HCT116 (cell line): ENCODE measurements around the gene HMCN1. TPM values are rescaled to one million over a fixed set of nuclear protein-coding genes. Genes with fewer than 3 reads are reported as not detected.

Source experiments
- ATAC-seq: fragments of 200-7000 bp; cut with Tn5 transposase; 2 replicates; pipeline ENCODE4 v1.9.1; 2020; ENCODE audit warnings: mild to moderate bottlenecking, moderate library complexity
- BruUV-seq: library from RNA; stranded (reverse); fragments of 400-500 nt; replicated peaks from 2 replicates; lab custom pipeline; 2021; lab: Mats Ljungman, UMichigan
- CTCF ChIA-PET: fragments of 300-600 bp; sonication (Branson Sonifier 250); formaldehyde crosslinking; loops from one replicate; lab custom pipeline; 2021; ENCODE audit warnings: antibody characterized with exemption; lab: Charles Lee
- POLR2A ChIA-PET: fragments of 300-600, 350-600 bp; sonication (Branson Sonifier 250); formaldehyde crosslinking; loops from one replicate; lab custom pipeline; 2021; ENCODE audit warnings: antibody characterized with exemption; lab: Charles Lee
- RAD21 ChIA-PET, 2 experiments: fragments of 300-600 bp; sonication (Branson Sonifier 250); formaldehyde crosslinking; loops; one replicate each; lab custom pipeline; 2023; ENCODE audit warnings: low total read pairs in 2 of 2; ENCODE audit not compliant: uncharacterized antibody in 2 of 2, unreplicated experiment in 2 of 2, low non-redundant PET in 1 of 2; lab: Charles Lee
- DNase-seq: peaks from one replicate; pipeline ENCODE4 v3.0.0-alpha.2; 2010; ENCODE audit warnings: low read depth, low spot score
- H2AFZ ChIP-seq: fragments of 200-600 bp; shearing (Covaris generic), sonication (generic); 2 replicates; pipeline ENCODE4 v1.6.1; 2017; ENCODE audit warnings: low read depth, mixed run types, mixed read lengths, antibody characterized with exemption, low read length; ENCODE audit not compliant: poor library complexity, severe bottlenecking
- H3K27ac ChIP-seq: 2 replicates; pipeline ENCODE4 v1.5.1; 2012; ENCODE audit warnings: low read depth, low read length
- H3K27me3 ChIP-seq: fragments of 200-600 bp; sonication (generic); 2 replicates; pipeline ENCODE4 v1.6.1; 2016; ENCODE audit warnings: mixed run types, low read length, mixed read lengths; ENCODE audit not compliant: insufficient read depth
- H3K36me3 ChIP-seq, 2 experiments: fragments of 200-500 bp in 1 of 2; fragments of 200-600 bp in 1 of 2; sonication (Bioruptor generic) in 1 of 2; sonication (generic) in 1 of 2; 2 replicates each; pipeline versions ENCODE4 v1.5.1 to v1.6.1; 2014 to 2016; ENCODE audit warnings: low read length in 2 of 2, inconsistent platforms in 1 of 2, mixed read lengths in 1 of 2, mixed run types in 1 of 2; ENCODE audit not compliant: insufficient read depth in 2 of 2, control insufficient read depth in 1 of 2
- H3K4me1 ChIP-seq, 2 experiments: fragments of 200-600 bp in 1 of 2; sonication (generic) in 1 of 2; 2 replicates each; pipeline versions ENCODE4 v1.5.1 to v1.6.1; 2012 to 2017; ENCODE audit warnings: low read length in 2 of 2, inconsistent platforms in 1 of 2, mild to moderate bottlenecking in 1 of 2, mixed read lengths in 1 of 2, mixed run types in 1 of 2, moderate library complexity in 1 of 2; ENCODE audit not compliant: insufficient read depth in 2 of 2, control insufficient read depth in 1 of 2
- H3K4me2 ChIP-seq: fragments of 200-600 bp; sonication (generic); 2 replicates; pipeline ENCODE4 v1.6.1; 2017; ENCODE audit warnings: mixed run types, low read length, mixed read lengths
- H3K4me3 ChIP-seq, 2 experiments: fragments of 200-600 bp in 1 of 2; sonication (generic) in 1 of 2; replicated peaks in 1 of 2; 2 replicates each; pipeline ENCODE4 v1.5.1; 2011 to 2016; ENCODE audit warnings: low read length in 2 of 2, control low read depth in 1 of 2, low read depth in 1 of 2, mild to moderate bottlenecking in 1 of 2, mixed read lengths in 1 of 2, mixed run types in 1 of 2
- H3K79me2 ChIP-seq: fragments of 200-600 bp; sonication (generic); 2 replicates; pipeline ENCODE4 v1.6.1; 2017; ENCODE audit warnings: mild to moderate bottlenecking, mixed run types, low read length, moderate library complexity, mixed read lengths; ENCODE audit not compliant: insufficient read depth
- H3K9ac ChIP-seq: fragments of 200-600 bp; sonication (generic); 2 replicates; pipeline ENCODE4 v1.6.1; 2016; ENCODE audit warnings: low read length, mixed read lengths
- H3K9me2 ChIP-seq: fragments of 200-600 bp; sonication (generic), shearing (Covaris generic); 2 replicates; pipeline ENCODE4 v1.6.1; 2017; ENCODE audit warnings: mixed run types, mild to moderate bottlenecking, moderate library complexity; ENCODE audit not compliant: insufficient read depth
- H3K9me3 ChIP-seq, 2 experiments: fragments of 200-500 bp in 1 of 2; fragments of 200-600 bp in 1 of 2; sonication (Bioruptor generic) in 1 of 2; sonication (generic) in 1 of 2; 2 replicates each; pipeline ENCODE4 v1.6.1; 2014 to 2017; ENCODE audit warnings: low read length in 2 of 2, mixed read lengths in 2 of 2, inconsistent platforms in 1 of 2, low read depth in 1 of 2, mild to moderate bottlenecking in 1 of 2, mixed run types in 1 of 2, moderate library complexity in 1 of 2; ENCODE audit not compliant: control insufficient read depth in 1 of 2, insufficient read depth in 1 of 2
- H4K20me1 ChIP-seq: fragments of 200-600 bp; sonication (generic), shearing (Covaris generic); 2 replicates; pipeline ENCODE4 v1.6.1; 2017; ENCODE audit warnings: mixed run types, mild to moderate bottlenecking, moderate library complexity; ENCODE audit not compliant: insufficient read depth
- ATF3 ChIP-seq: IDR thresholded peaks from 2 replicates; pipeline ENCODE4 v1.6.1; 2012
- CBX3 ChIP-seq: IDR thresholded peaks from 2 replicates; pipeline ENCODE4 v1.6.1; 2012; ENCODE audit warnings: low read depth
- ELF1 ChIP-seq: IDR thresholded peaks from 2 replicates; pipeline ENCODE4 v1.6.1; 2012; ENCODE audit warnings: low read depth, borderline replicate concordance
- EZH2 ChIP-seq: fragments of 200-600 bp; sonication (generic); IDR thresholded peaks from 2 replicates; pipeline ENCODE4 v1.6.1; 2017; ENCODE audit warnings: antibody characterized with exemption, mixed run types
- EZH2phosphoT487 ChIP-seq: fragments of 200-600 bp; IDR thresholded peaks from 2 replicates; pipeline ENCODE4 v1.6.1; 2018; ENCODE audit warnings: antibody characterized with exemption, borderline replicate concordance
- FOSL1 ChIP-seq: IDR thresholded peaks from 2 replicates; pipeline ENCODE4 v1.6.1; 2012; ENCODE audit warnings: low read depth
- JUND ChIP-seq: IDR thresholded peaks from 2 replicates; pipeline ENCODE4 v1.6.1; 2012
- POLR2A ChIP-seq: IDR thresholded peaks from 2 replicates; pipeline ENCODE4 v1.7.0; 2011; ENCODE audit warnings: borderline replicate concordance; ENCODE audit not compliant: insufficient read depth, insufficient read length; ENCODE audit errors: extremely low read depth
- POLR2AphosphoS5 ChIP-seq: IDR thresholded peaks from 2 replicates; pipeline ENCODE4 v1.6.1; 2011; ENCODE audit warnings: mild to moderate bottlenecking, low read depth, low read length, moderate library complexity
- RAD21 ChIP-seq: IDR thresholded peaks from 2 replicates; pipeline ENCODE4 v1.6.1; 2012; ENCODE audit warnings: low read depth, mild to moderate bottlenecking
- SRF ChIP-seq: IDR thresholded peaks from 2 replicates; pipeline ENCODE4 v1.6.1; 2012; ENCODE audit warnings: low read depth
- TCF7L2 ChIP-seq: IDR thresholded peaks from 2 replicates; pipeline ENCODE4 v1.7.0; 2011; ENCODE audit warnings: borderline replicate concordance, inconsistent platforms; ENCODE audit not compliant: insufficient read depth, insufficient read length; ENCODE audit errors: extremely low read depth
- ZBTB33 ChIP-seq: IDR thresholded peaks from 2 replicates; pipeline ENCODE4 v1.6.1; 2011; ENCODE audit warnings: mild to moderate bottlenecking, low read length, moderate library complexity; ENCODE audit not compliant: insufficient replicate concordance; ENCODE audit errors: extremely low read depth
- ZFX ChIP-seq: fragments of 450-650 bp; IDR thresholded peaks from 2 replicates; pipeline ENCODE4 v1.6.1; 2017
- intact Hi-C: fragments of 100-400 bp; cut with micrococcal nuclease; formaldehyde crosslinking; loops from 2 replicates; pipeline ENCODE4 v1.10.0; 2022
- total RNA-seq: library from RNA; stranded (reverse); gene quantifications from one replicate; pipeline ENCODE4 v1.2.1, GENCODE V29; 2021; ENCODE audit not compliant: unreplicated experiment

The HMCN1 gene
- total RNA-seq, 1 experiment from 2014 or later: 0.59 TPM

DNA sequence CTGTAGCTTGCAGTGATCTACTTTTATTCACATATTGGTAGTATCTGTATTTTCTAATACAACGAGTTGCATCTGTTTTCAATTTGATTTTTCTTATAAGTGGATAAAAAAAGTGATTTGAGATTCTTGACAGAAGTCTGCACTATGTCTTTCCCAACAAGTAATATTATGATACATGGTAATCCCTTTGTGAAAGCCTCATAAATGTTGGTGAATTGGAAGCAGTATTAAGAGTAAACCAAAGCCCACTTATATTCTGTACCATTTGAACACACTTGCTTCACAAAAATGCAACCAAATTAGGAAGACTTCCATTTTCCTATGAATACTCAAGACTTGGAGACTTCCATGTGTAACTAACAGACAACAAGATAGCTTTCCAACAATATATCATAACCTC lies 172.0 kb downstream of the HMCN1 start:
- no peaks in the 10 kb centered on the region for H3K9me3 ChIP-seq
- ATAC-seq (no peak), DNase-seq (no peak)
- ChIA-PET RAD21 (no interaction called here), CTCF (no interaction called here), POLR2A (no interaction called here)
- H3K27ac ChIP-seq: no peak overlapping the region
- H3K9ac ChIP-seq: no peak overlapping the region
- H3K4me1 ChIP-seq: no peaks in the 10 kb centered on the region
- no peaks in the 10 kb centered on the region for H3K9me2 ChIP-seq
- intact Hi-C loops: no loop called here
- H2AFZ ChIP-seq: no peak overlapping the region
- H3K79me2 ChIP-seq: no peaks in the 10 kb centered on the region
- no peak overlapping the region for H3K4me3 ChIP-seq
- H3K4me2 ChIP-seq: no peak overlapping the region
- H3K36me3 ChIP-seq: no peaks in the 10 kb centered on the region
- no peaks in the 10 kb centered on the region for H4K20me1 ChIP-seq
- BruUV-seq: no TSS peak
- no peak for TF ChIP-seq ATF3
- TF ChIP-seq SRF: no peak
- no peak for TF ChIP-seq ZFX
- no peak for TF ChIP-seq FOSL1
- no peak for TF ChIP-seq JUND
- no peak for TF ChIP-seq ELF1
- TF ChIP-seq TCF7L2: no peak
- no peak for TF ChIP-seq EZH2
- TF ChIP-seq POLR2A: no peak
- no peak for TF ChIP-seq CBX3
- TF ChIP-seq ZBTB33: no peak
- TF ChIP-seq EZH2phosphoT487: no peak
- TF ChIP-seq POLR2AphosphoS5: no peak
- TF ChIP-seq RAD21: no peak
- H3K27me3 ChIP-seq: no peaks in the 10 kb centered on the region
